NCI-H2107 treated with DMSO at 0.1 percent for 48 hours (cell line): ENCODE measurements around the gene FGD6.
"Not testable (repeated sequence)": the region's sequence is repeated elsewhere in the genome, so short reads cannot be mapped to it uniquely, and the experiment has no call there.

Experiments
- DNase-seq: peaks from one replicate; lab custom pipeline; 2025; ENCODE audit not compliant: unreplicated experiment; lab: John Stamatoyannopoulos, UW

FGD6 gene

DNA sequence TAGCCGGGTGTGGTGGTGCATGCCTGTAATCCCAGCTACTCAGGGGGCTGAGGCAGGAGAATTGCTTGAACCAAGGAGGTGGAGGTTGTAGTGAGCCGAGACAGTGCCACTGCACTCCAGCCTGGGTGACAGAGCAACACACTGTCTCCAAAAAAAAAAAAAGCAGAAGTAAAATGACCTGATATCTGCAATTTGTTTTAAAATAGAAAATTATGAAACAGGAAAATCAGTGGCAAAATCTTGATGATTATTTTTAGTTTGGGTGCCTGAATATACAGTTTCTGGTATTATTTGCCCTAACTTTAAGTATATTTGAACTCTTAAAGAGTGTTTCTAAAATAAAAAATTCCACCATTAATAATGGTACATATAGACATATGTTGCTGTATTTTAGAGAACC, 121.4 kb downstream of the FGD6 start:
- not testable (repeated sequence) for DNase-seq

DNA sequence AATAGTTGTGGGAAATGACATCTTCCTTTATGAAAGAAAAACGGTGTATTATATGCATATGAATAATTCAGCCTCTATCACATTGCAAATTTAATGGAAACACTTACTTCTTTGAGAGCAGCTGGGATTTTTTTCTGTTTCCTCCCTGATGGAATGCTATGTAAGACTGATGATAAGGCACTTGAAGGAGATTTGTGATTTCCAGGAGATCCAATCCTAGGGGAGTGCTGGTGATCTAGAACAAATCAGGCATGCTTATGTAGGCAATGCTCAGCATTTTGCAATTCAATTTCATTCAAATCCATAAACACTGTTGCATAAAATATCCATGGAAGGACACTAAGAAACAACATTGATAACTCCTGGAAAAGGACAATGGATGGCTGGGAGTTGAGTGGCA, 127.8 kb downstream of the FGD6 start:
- DNase-seq, result no peak

DNA sequence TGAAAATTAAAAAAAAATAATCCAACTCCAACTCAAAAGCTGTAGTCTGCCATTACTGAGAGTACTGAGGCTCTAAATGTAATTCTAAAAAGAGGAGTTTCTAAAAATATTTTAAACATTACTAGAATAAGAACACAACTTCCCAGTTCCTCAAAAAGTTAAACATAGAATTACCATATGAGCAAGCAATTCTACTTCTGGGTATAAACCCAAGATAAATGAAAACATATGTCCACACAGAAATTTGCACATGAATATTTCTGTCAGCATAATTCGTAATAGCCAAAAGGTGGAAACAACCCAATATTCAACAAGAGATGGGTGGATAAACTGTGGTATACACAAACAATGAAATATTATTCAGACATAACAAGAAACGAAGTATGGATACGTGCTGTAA, 128.9 kb downstream of the FGD6 start:
- no peak for DNase-seq

DNA sequence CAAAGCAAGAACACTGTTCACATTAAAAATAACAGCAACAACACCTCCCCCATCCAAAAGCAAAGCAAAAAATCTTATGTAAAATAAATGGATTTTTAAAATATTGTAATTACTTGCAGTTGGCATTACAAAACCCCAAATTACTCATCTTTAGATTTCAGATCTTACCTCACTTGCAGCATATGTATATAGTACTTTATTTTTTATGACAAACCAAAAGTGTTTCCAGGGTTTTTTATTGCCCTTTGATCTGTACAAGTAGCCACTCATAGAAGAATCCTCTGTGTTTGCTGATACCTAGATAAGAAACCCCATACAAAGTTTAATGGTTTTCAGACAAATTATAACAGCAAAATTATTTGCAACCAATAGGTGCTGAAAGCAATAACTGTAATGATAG, 131.7 kb downstream of the FGD6 start:
- no peak for DNase-seq

GRCh38 chr12:95083938-95084337, 133.3 kb downstream of the FGD6 start:
- no peak for DNase-seq

DNA sequence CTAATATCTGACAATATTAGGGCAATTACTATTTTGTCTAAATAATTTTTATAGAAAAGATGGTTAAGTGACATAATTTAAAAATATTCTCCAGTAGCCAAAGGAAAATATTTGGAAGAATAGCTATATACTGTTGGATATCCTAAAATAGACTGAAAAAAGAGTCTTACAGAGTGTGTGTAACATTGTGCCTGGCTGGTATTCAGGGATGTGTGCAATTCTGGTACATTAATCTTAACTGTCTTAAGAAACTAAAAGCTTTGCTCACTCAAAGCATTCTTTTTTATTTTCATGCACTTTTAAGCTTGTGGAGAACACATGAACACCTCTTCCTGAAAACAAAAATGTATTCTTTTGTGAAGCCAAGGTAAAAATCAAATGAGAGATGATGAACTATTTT, 133.8 kb downstream of the FGD6 start:
- DNase-seq, result no peak

- no peak for DNase-seq
Measured at GRCh38 chr12:95077341-95077740, 139.9 kb downstream of the FGD6 start.

DNA sequence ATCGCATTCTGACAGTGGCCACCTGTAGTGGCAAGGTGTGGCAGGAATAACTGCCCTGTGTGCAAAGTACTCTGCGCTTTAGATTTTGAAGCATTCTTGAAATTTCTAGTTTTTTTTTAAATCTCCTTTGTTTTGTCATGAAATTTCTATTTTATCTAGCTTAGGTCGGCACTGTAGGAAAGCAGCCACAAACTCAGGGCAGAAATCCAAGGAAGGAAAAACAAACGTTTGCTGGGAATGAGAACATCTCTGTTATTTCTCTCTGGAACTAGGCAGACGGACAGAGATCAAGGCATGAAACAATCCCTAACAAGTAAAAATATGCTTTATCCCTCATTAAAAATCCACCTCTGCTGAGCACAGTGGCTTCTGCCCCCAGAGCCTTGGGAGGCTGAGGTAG, 142.5 kb downstream of the FGD6 start:
- no peak for DNase-seq

DNA sequence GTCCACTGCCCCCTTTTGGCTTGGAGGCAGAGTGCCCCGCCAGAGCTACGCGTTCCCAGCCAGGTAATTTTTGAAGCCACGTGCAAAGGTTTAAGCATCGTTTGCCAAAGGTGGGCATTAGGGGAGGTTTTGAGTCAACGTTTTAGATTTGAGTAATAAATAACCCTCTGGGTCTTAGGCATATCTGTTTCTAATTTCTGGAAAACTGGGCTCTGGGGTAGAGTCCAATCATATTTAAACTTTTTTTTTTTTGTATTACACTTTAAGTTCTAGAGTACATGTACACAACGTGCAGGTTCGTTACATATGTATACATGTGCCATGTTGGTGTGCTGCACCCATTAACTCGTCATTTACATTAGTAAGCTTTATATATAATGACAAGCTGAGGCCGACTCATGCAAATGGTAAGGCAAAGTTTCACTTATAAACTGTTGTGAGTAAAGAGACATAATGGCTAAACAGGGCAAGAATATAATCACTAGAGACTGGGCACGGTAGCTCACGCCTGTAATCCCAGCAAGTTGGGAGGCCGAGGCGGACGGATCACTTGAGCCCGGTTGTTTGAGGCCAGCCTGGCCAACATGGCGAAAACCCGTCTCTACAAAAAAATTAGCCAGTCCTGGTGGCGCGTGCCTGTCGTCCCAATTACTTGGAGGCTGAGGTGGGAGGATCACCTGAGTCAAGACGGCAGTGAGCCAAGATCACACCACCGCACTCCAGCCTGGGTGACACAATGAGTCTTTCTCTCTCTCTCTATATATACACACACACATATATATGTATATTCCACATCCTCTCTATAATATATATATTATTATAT, 143.4 kb downstream of the FGD6 start:
- DNase-seq, result no peak

DNA sequence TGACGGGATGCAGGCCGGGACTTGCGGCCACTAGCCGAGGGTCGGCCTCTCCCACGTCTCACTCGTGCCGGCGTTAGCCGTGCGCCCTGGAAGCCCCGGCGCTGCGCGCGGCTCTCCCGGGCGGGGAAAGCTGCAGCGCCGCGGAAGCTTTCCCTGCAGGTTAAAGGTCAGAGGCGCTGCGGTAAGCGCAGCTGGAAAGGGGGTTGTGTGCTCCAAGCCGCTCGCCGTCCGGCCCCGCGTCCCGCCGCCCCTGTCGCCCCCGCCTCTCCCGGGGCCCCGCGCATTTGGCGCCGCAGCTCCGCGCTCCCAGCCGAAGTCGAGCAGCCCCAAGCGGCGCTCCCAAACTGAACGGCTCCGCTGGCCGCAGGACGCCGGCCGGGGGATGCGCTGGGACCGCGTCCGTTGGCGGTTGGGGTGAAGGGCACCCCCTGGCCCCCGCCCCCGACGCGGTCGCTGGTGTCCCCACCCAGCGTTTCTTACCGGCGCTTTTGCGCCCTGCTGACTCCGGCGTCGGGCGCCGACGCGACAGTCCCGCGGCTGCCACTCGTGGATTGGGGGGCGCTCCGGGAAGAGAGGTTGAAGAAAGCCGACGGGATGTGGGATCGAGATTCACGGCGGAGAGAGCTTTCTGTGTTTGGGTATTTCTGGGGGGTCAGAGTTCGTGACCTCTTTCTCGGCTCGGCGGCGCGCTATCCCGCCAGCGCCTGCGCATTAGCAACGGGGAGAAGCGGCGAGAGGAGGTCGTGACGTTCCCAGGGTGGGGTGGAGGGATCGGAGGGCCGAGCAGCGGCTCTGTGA, 144.2 kb downstream of the FGD6 start, which contains the start of gene NR2C1:
Gene NR2C1 (minus strand): TSS at position 719 of the 798 bp plus-strand sequence. CDS start 6,234 bp downstream, outside the sequence.
- DNase-seq, result peak; percentile 88

DNA sequence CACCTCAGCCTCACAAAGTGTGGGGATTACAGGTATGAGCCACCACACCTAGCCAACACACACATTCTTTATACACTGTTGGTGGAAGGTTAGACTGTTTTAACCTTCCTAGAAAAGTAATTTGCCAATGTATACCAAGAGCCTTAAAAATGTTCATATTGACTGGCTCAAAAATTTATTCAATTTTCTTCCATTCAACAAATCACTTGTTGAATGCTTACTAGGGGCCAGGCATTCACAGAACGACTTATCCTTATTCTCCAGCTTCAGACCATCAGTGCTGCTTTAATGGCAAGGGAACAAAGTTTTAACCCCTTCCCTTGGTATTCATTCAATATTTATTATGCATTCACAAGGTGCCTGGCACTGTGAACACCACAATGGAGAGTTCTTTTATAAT, 146.9 kb downstream of the FGD6 start:
- no peak for DNase-seq

DNA sequence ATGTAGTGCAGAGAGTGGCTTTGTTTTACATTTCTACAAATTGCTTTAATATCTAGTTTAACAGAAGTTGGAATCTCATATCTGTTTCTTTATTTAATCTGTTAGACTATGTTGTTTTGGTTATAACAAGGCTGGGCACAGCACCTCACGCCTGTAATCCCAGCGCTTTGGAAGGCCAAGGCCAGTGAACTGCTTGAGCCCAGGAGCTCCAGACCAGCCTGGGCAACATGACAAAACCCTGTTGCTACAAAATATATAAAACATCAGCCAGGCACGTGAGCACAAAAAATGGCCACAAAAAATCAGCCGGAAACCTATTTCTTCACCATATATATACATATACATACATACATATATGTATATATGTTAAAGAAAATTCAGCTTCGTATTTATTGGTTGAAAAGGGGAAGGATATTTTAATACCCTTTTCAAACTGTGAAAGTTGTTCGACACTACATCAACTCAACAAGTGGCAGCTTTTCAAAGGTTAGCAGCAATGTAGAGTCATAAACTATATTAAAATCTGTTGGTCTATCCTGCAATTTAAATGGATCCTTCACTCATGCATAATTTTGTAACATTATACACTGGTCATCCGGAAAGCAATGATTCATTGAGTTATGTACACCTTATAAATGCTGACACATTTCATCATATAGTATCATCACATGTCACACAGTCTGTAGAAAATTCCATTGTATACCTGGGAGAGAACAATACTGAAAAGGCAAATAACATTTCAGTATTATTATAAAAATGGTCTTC, 151.0 kb downstream of the FGD6 start:
- DNase-seq, result no peak

DNA sequence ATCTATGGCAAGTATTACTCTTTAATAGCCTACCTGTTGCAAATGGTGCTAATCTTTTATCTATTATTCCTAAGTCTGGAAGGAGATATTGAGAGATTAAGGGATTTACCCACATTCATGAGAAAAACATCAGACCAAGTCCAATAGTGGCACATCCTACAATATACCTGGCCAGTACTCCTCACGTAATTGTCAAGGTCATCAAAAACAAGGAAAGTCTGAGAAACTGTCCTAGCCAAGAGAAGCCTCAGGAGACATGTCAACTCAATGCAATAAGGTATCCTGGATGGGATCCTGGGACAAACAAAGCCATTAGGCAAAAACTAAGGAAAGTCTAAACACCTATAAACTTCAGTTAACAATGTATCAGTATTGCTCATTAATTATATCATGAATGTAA, 156.3 kb downstream of the FGD6 start:
- no peak for DNase-seq

DNA sequence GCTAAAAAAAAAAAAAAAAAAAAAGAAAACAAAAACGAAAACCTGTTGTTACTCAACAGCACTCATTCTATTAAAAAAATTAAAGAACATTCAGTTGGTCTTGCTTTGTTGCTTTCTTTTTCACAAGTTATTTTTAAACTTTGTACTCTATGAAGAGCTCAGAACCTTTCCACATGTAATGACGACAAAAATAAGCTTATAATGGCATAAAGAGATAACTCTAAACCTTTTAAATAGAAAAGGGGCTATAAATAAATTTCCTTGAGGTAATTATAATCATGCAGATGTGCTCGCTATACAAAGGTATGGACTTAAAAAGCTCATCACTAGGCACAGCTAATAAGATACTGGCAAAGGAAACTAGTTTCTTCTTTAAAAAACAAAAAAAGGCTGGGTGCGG, 157.3 kb downstream of the FGD6 start:
- no peak for DNase-seq

DNA sequence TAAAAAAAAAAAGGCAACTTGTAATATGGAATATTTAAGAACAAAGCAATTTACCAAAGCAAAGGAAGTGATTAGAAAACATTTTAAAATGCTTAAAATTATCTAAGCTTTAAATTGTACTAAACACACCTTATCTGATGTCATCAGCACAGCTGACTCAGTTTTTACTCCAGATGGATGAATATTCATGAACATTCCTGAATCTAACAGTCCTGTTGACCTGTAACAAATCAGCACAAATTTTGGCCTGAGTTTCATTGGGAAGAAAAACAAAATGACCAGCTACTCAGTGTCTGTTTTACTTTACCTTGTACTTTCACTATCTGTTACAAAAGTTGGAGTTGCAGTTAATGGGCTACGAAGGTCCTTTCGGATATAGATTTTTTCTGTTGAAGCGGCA, 159.8 kb downstream of the FGD6 start:
- no peak for DNase-seq

DNA sequence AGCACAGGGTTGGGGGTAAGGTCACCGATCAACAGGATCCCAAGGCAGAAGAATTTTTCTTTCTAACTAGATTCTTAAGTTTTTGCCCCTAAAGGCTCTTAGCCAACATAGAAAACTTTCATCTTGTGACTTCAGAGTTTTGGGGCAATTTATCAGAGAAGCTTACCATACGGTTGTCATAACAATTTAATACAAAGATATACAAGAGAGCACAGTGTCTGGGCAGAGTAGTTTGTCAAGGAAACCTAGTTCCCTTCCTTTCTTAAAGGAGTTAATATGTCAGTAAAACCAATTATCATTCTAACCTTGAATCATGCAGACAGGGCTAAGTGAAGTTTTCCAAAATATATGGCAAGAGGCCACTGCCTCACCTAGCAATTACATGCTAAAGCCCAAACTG, 162.2 kb downstream of the FGD6 start:
- no peak for DNase-seq

DNA sequence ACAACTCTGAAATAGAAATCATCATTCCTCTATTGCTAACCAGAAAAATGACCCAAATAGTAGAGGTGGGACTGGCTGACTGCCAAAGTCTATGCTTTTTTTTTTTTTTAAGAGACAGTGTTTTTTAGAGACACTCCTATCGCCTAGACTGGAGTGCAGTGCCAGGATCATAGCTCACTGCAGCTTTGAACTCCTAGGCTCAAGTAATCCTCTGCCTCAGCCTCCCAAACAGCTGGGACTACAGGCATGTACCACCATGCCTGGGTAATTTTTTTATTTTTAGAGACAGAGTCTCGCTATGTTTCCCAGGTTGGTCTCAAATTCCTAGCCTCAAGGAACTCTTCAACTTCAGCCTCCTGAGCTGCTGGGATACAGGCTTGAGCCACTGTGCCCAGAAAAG, 163.1 kb downstream of the FGD6 start:
- DNase-seq, result no peak

- DNase-seq, result no peak
Measured at GRCh38 chr12:95051241-95051640, 166.0 kb downstream of the FGD6 start.

- DNase-seq, result no peak
Measured at GRCh38 chr12:95037906-95038305, 179.4 kb downstream of the FGD6 start.

DNA sequence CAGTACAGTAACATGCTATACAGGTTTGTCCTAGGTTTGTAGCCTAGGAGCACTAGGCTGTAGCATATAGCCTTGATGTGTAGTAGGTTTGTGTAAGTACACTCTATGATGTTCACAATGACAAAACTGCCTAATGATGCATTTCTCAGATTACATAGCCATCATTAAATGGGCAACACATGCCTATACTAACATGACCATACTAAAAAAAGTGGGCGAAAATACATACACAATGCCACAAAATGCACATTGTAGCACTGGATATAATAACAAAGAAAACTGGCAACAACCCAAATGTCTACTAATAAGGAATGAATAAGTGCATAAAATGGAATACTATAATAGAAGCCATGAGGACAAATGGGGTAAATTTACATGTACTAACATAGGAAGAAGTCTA, 182.5 kb downstream of the FGD6 start:
- no peak for DNase-seq
